ENCODE results near the gene CHRM3. TPM values are rescaled to one million over a fixed set of nuclear protein-coding genes. Genes with fewer than 3 reads are reported as not detected.

CHRM3 gene
- polyA plus RNA-seq (2013, experiment 1 of 2): 1.3 TPM
- 1.1 TPM for polyA plus RNA-seq (2013, experiment 2 of 2)

GRCh38 chr1:239386453-239387303, at the start of gene CHRM3:
TSS of gene CHRM3 (plus strand) at chr1:239386568. CDS start at chr1:239907452, 520,884 bp downstream.
- Histone ChIP-seq H2BK5ac (ENCODE audit: low read length) (no peak within 1 kb of the TSS), H3K4me3 (ENCODE audit: low read length) (peak within 1 kb of the TSS; percentile 45), H3K27me3 (ENCODE audit: insufficient read depth, low read length, poor library complexity) (peaks cover 14% of the 10 kb centered on the region), H4K5ac (ENCODE audit: low read length) (no peak within 1 kb of the TSS), H3K4me2 (ENCODE audit: low read length) (peak within 1 kb of the TSS; percentile 83), H3K79me2 (ENCODE audit: control insufficient read depth, insufficient read depth, low read length) (no peaks in the 10 kb centered on the region), H3K23ac (ENCODE audit: low read length) (no peak within 1 kb of the TSS), H2BK120ac (ENCODE audit: low read depth, low read length) (no peak within 1 kb of the TSS), H3K9ac (ENCODE audit: low read length) (peak within 1 kb of the TSS; percentile 37), H3K36me3 (ENCODE audit: control insufficient read depth, insufficient read depth, low read length) (no peaks in the 10 kb centered on the region), H2BK15ac (replicated peaks; ENCODE audit: low read depth) (no peak within 1 kb of the TSS), H2AK5ac (ENCODE audit: low read length) (no peak within 1 kb of the TSS), H3K4ac (ENCODE audit: low read depth, low read length) (no peak within 1 kb of the TSS), H3K27ac (ENCODE audit: low read depth, low read length) (no peak within 1 kb of the TSS), H3K79me1 (ENCODE audit: low read length) (no peaks in the 10 kb centered on the region), H3K4me1 (ENCODE audit: control insufficient read depth, low read depth, low read length) (no peaks in the 10 kb centered on the region), H3K56ac (ENCODE audit: low read length) (peak within 1 kb of the TSS; percentile 73), H4K8ac (ENCODE audit: low read depth, low read length) (no peak within 1 kb of the TSS), H3K18ac (ENCODE audit: low read length) (no peak within 1 kb of the TSS)
- peak; percentile 85 for DNase-seq
- WGBS (ENCODE audit: extremely low coverage, insufficient coverage, low lambda C conversion rate): no CpG with 5 or more reads among the region's 82 CpGs

GRCh38 chr1:239337799-239338430, 48.5 kb upstream of the CHRM3 start:
- H4K8ac ChIP-seq (ENCODE audit: low read depth, low read length): no peak overlapping the region
- no peaks in the 10 kb centered on the region for H3K79me1 ChIP-seq (ENCODE audit: low read length)
- no peak overlapping the region for H3K9ac ChIP-seq (ENCODE audit: low read length)
- WGBS (ENCODE audit: extremely low coverage, insufficient coverage, low lambda C conversion rate): no CpG with 5 or more reads among the region's 6 CpGs
- no peak overlapping the region for H2AK5ac ChIP-seq (ENCODE audit: low read length)
- H3K4me2 ChIP-seq (ENCODE audit: low read length): no peak overlapping the region
- H3K4me1 ChIP-seq (ENCODE audit: control insufficient read depth, low read depth, low read length): no peaks in the 10 kb centered on the region
- no peak overlapping the region for H3K23ac ChIP-seq (ENCODE audit: low read length)
- no peaks in the 10 kb centered on the region for H3K79me2 ChIP-seq (ENCODE audit: control insufficient read depth, insufficient read depth, low read length)
- H3K18ac ChIP-seq (ENCODE audit: low read length): no peak overlapping the region
- H3K4me3 ChIP-seq (ENCODE audit: low read length): no peak overlapping the region
- H3K36me3 ChIP-seq (ENCODE audit: control insufficient read depth, insufficient read depth, low read length): no peaks in the 10 kb centered on the region
- H3K4ac ChIP-seq (ENCODE audit: low read depth, low read length): no peak overlapping the region
- H2BK5ac ChIP-seq (ENCODE audit: low read length): no peak overlapping the region
- no peak overlapping the region for H2BK15ac ChIP-seq (replicated peaks; ENCODE audit: low read depth)
- H3K56ac ChIP-seq (ENCODE audit: low read length): no peak overlapping the region
- DNase-seq: no peak
- H2BK120ac ChIP-seq (ENCODE audit: low read depth, low read length): no peak overlapping the region
- no peak overlapping the region for H3K27ac ChIP-seq (ENCODE audit: low read depth, low read length)
- no peak overlapping the region for H4K5ac ChIP-seq (ENCODE audit: low read length)
- no peaks in the 10 kb centered on the region for H3K27me3 ChIP-seq (ENCODE audit: insufficient read depth, low read length, poor library complexity)

GRCh38 chr1:239347776-239348175, 38.6 kb upstream of the CHRM3 start:
- no CpG with 5 or more reads among the region's 2 CpGs for WGBS (ENCODE audit: extremely low coverage, insufficient coverage, low lambda C conversion rate)
- no peak overlapping the region for H3K27ac ChIP-seq (ENCODE audit: low read depth, low read length)
- no peaks in the 10 kb centered on the region for H3K79me2 ChIP-seq (ENCODE audit: control insufficient read depth, insufficient read depth, low read length)
- H2BK120ac ChIP-seq (ENCODE audit: low read depth, low read length): no peak overlapping the region
- H3K9ac ChIP-seq (ENCODE audit: low read length): no peak overlapping the region
- no peak overlapping the region for H2BK5ac ChIP-seq (ENCODE audit: low read length)
- no peak overlapping the region for H4K8ac ChIP-seq (ENCODE audit: low read depth, low read length)
- H3K4ac ChIP-seq (ENCODE audit: low read depth, low read length): no peak overlapping the region
- no peak overlapping the region for H3K56ac ChIP-seq (ENCODE audit: low read length)
- H2AK5ac ChIP-seq (ENCODE audit: low read length): no peak overlapping the region
- no peaks in the 10 kb centered on the region for H3K27me3 ChIP-seq (ENCODE audit: insufficient read depth, low read length, poor library complexity)
- H3K79me1 ChIP-seq (ENCODE audit: low read length): no peaks in the 10 kb centered on the region
- H3K36me3 ChIP-seq (ENCODE audit: control insufficient read depth, insufficient read depth, low read length): no peaks in the 10 kb centered on the region
- H2BK15ac ChIP-seq (replicated peaks; ENCODE audit: low read depth): no peak overlapping the region
- no peak overlapping the region for H3K4me3 ChIP-seq (ENCODE audit: low read length)
- no peak overlapping the region for H3K18ac ChIP-seq (ENCODE audit: low read length)
- DNase-seq: no peak
- no peak overlapping the region for H4K5ac ChIP-seq (ENCODE audit: low read length)
- H3K4me1 ChIP-seq (ENCODE audit: control insufficient read depth, low read depth, low read length): no peaks in the 10 kb centered on the region
- no peak overlapping the region for H3K4me2 ChIP-seq (ENCODE audit: low read length)
- no peak overlapping the region for H3K23ac ChIP-seq (ENCODE audit: low read length)

GRCh38 chr1:239348635-239349353, 37.6 kb upstream of the CHRM3 start:
- Histone ChIP-seq H2AK5ac (ENCODE audit: low read length) (no peak overlapping the region), H3K36me3 (ENCODE audit: control insufficient read depth, insufficient read depth, low read length) (no peaks in the 10 kb centered on the region), H3K9ac (ENCODE audit: low read length) (no peak overlapping the region), H3K18ac (ENCODE audit: low read length) (no peak overlapping the region), H3K27ac (ENCODE audit: low read depth, low read length) (no peak overlapping the region), H3K4ac (ENCODE audit: low read depth, low read length) (no peak overlapping the region), H4K5ac (ENCODE audit: low read length) (no peak overlapping the region), H4K8ac (ENCODE audit: low read depth, low read length) (no peak overlapping the region), H3K23ac (ENCODE audit: low read length) (no peak overlapping the region), H3K4me3 (ENCODE audit: low read length) (no peak overlapping the region), H3K4me2 (ENCODE audit: low read length) (no peak overlapping the region), H3K79me2 (ENCODE audit: control insufficient read depth, insufficient read depth, low read length) (no peaks in the 10 kb centered on the region), H2BK5ac (ENCODE audit: low read length) (no peak overlapping the region), H3K56ac (ENCODE audit: low read length) (no peak overlapping the region), H3K27me3 (ENCODE audit: insufficient read depth, low read length, poor library complexity) (no peaks in the 10 kb centered on the region), H3K4me1 (ENCODE audit: control insufficient read depth, low read depth, low read length) (no peaks in the 10 kb centered on the region), H2BK120ac (ENCODE audit: low read depth, low read length) (no peak overlapping the region), H3K79me1 (ENCODE audit: low read length) (no peaks in the 10 kb centered on the region), H2BK15ac (replicated peaks; ENCODE audit: low read depth) (no peak overlapping the region)
- DNase-seq: no peak
- WGBS (ENCODE audit: extremely low coverage, insufficient coverage, low lambda C conversion rate): no CpG with 5 or more reads among the region's 6 CpGs

- no peaks in the 10 kb centered on the region for H3K79me2 ChIP-seq (ENCODE audit: control insufficient read depth, insufficient read depth, low read length)
- H2BK120ac ChIP-seq (ENCODE audit: low read depth, low read length): no peak overlapping the region
- no peak overlapping the region for H3K23ac ChIP-seq (ENCODE audit: low read length)
- H3K4me3 ChIP-seq (ENCODE audit: low read length): no peak overlapping the region
- no peak overlapping the region for H3K56ac ChIP-seq (ENCODE audit: low read length)
- no peak overlapping the region for H3K9ac ChIP-seq (ENCODE audit: low read length)
- peak; percentile 52 for DNase-seq
- H3K36me3 ChIP-seq (ENCODE audit: control insufficient read depth, insufficient read depth, low read length): no peaks in the 10 kb centered on the region
- no peaks in the 10 kb centered on the region for H3K27me3 ChIP-seq (ENCODE audit: insufficient read depth, low read length, poor library complexity)
- H2AK5ac ChIP-seq (ENCODE audit: low read length): no peak overlapping the region
- H2BK5ac ChIP-seq (ENCODE audit: low read length): no peak overlapping the region
- H3K4me2 ChIP-seq (ENCODE audit: low read length): no peak overlapping the region
- no peaks in the 10 kb centered on the region for H3K4me1 ChIP-seq (ENCODE audit: control insufficient read depth, low read depth, low read length)
- H3K27ac ChIP-seq (ENCODE audit: low read depth, low read length): no peak overlapping the region
- no CpG with 5 or more reads among the region's 6 CpGs for WGBS (ENCODE audit: extremely low coverage, insufficient coverage, low lambda C conversion rate)
- H3K79me1 ChIP-seq (ENCODE audit: low read length): no peaks in the 10 kb centered on the region
- no peak overlapping the region for H4K8ac ChIP-seq (ENCODE audit: low read depth, low read length)
- H3K18ac ChIP-seq (ENCODE audit: low read length): no peak overlapping the region
- no peak overlapping the region for H3K4ac ChIP-seq (ENCODE audit: low read depth, low read length)
- H4K5ac ChIP-seq (ENCODE audit: low read length): no peak overlapping the region
- no peak overlapping the region for H2BK15ac ChIP-seq (replicated peaks; ENCODE audit: low read depth)
Measured at GRCh38 chr1:239349699-239350098, 36.7 kb upstream of the CHRM3 start.
